AG04449 (cell line): ENCODE results near the gene SIM1.
"Not testable (repeated sequence)": the region's sequence is repeated elsewhere in the genome, so short reads cannot be mapped to it uniquely, and the experiment has no call there.

Source experiments
- CTCF ChIA-PET: fragments of 350-600 bp; formaldehyde crosslinking; extraction: SDS; loops from one replicate; lab custom pipeline; 2021; ENCODE audit warnings: antibody characterized with exemption; lab: Yijun Ruan, JAX
- POLR2A ChIA-PET: fragments of 400-600, 350-600 bp; formaldehyde crosslinking; extraction: SDS; loops from one replicate; lab custom pipeline; 2020; ENCODE audit warnings: antibody characterized with exemption, inconsistent platforms; lab: Yijun Ruan, JAX
- DNase-seq: peaks from one replicate; pipeline ENCODE4 v3.0.0-alpha.2; 2010; ENCODE audit warnings: low read depth, low spot score
- H3K4me3 ChIP-seq: 2 replicates; pipeline ENCODE4 v1.5.1; 2011; ENCODE audit warnings: low read depth, mild to moderate bottlenecking, control low read depth, low read length
- CTCF ChIP-seq: IDR thresholded peaks from one replicate; pipeline ENCODE4 v1.5.1; 2011; ENCODE audit warnings: mild to moderate bottlenecking, moderate library complexity, low read length, control low read depth, inconsistent platforms; ENCODE audit not compliant: insufficient read depth; ENCODE audit errors: missing control alignments

SIM1 gene

GRCh38 chr6:100370265-100370664, 94.5 kb downstream of the SIM1 start:
- CTCF ChIA-PET, result interaction anchor here (1.0 kb wide), 1 partner anchor 20 kb away, joined by 3 read pairs; no protein-coding TSS in a partner anchor

GRCh38 chr6:100366419-100366818, 98.3 kb downstream of the SIM1 start:
- no peak for TF ChIP-seq CTCF
- POLR2A ChIA-PET, result no interaction called here
- H3K4me3 ChIP-seq, result no peak overlapping the region
- no peak for DNase-seq
- CTCF ChIA-PET, result interaction anchor here (0.6 kb wide), 1 partner anchor 257 kb away, joined by 5 read pairs; no protein-coding TSS in a partner anchor

More at GRCh38 chr6:100370265-100370664, 94.5 kb downstream of the SIM1 start:
- no peak for DNase-seq
- POLR2A ChIA-PET, result no interaction called here
- TF ChIP-seq CTCF, result no peak
- H3K4me3 ChIP-seq, result no peak overlapping the region

GRCh38 chr6:100363651-100364050, 101.1 kb downstream of the SIM1 start:
- CTCF ChIA-PET, result interaction anchor here (1.0 to 1.7 kb wide), 3 partner anchors 9 to 237 kb away, joined by 3 to 5 read pairs (median 5); no protein-coding TSS in a partner anchor
- DNase-seq, result no peak
- no peak for TF ChIP-seq CTCF
- no peak overlapping the region for H3K4me3 ChIP-seq
- POLR2A ChIA-PET, result interaction anchor here (0.6 kb wide), 2 partner anchors 115 to 161 kb away, joined by 3 read pairs; no protein-coding TSS in a partner anchor

- CTCF ChIA-PET, POLR2A ChIA-PET: not testable (repeated sequence)
Observed at GRCh38 chr6:100354736-100355641, 109.7 kb downstream of the SIM1 start.

GRCh38 chr6:100353276-100354015, 111.3 kb downstream of the SIM1 start:
- H3K4me3 ChIP-seq, result no peak overlapping the region
- DNase-seq, result no peak
- POLR2A ChIA-PET, result no interaction called here
- TF ChIP-seq CTCF, result no peak
- CTCF ChIA-PET, result interaction anchor here (0.8 to 1.0 kb wide), 2 partner anchors 12 to 108 kb away, joined by 4 read pairs; no protein-coding TSS in a partner anchor

More at GRCh38 chr6:100354736-100355641, 109.7 kb downstream of the SIM1 start:
- not testable (repeated sequence) for DNase-seq, H3K4me3 ChIP-seq

GRCh38 chr6:100350139-100350538, 114.6 kb downstream of the SIM1 start:
- ChIA-PET POLR2A (no interaction called here), CTCF (interaction anchor here (1.1 to 1.6 kb wide), 5 partner anchors 13 to 243 kb away, joined by 3 to 6 read pairs (median 4); no protein-coding TSS in a partner anchor)
- DNase-seq, result no peak
- TF ChIP-seq CTCF, result no peak
- no peak overlapping the region for H3K4me3 ChIP-seq
